ENCODE results near the gene VIM.

DNA sequence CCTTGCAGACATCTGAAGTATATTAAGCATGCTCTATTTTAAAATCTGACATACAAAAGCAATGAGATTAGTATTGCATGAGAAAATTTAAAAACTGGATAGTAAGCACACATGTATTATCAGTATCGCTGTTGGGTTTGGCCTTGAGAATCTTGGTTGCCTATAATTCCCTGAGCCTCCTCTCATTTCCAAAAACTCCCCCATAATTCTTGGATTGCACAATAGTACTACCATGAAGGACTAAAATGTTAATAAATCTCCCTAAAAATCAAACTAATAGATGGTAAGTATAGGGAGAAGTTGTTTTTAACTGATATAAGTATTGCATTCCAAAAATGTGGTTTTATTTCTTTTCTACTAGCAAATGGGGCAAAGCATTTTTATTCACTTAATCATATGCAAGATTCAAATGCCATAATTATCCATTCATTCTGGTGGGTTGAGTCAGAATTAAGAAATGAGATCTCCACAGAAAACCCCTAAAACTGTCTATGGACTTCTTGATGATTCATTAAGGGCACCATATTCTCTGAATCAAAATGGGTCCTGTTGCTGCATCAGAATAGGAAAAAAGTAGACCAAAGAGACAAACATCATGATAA is 10.3 kb upstream of the VIM start:
- TF ChIP-seq, protein P1, sequence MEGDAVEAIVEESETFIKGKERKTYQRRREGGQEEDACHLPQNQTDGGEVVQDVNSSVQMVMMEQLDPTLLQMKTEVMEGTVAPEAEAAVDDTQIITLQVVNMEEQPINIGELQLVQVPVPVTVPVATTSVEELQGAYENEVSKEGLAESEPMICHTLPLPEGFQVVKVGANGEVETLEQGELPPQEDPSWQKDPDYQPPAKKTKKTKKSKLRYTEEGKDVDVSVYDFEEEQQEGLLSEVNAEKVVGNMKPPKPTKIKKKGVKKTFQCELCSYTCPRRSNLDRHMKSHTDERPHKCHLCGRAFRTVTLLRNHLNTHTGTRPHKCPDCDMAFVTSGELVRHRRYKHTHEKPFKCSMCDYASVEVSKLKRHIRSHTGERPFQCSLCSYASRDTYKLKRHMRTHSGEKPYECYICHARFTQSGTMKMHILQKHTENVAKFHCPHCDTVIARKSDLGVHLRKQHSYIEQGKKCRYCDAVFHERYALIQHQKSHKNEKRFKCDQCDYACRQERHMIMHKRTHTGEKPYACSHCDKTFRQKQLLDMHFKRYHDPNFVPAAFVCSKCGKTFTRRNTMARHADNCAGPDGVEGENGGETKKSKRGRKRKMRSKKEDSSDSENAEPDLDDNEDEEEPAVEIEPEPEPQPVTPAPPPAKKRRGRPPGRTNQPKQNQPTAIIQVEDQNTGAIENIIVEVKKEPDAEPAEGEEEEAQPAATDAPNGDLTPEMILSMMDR (IDR thresholded peaks at IDR 0.05), result no peak
- TF ChIP-seq POLR2A (IDR thresholded peaks at IDR 0.05) (no peak), POLR2AphosphoS5 (IDR thresholded peaks at IDR 0.05) (no peak)
